ENCODE measurements around the gene CCER1. TPM values are rescaled to one million over a fixed set of nuclear protein-coding genes. Genes with fewer than 3 reads are reported as not detected.

The CCER1 gene
- total RNA-seq, 1 experiment from 2014 or later, result not detected

GRCh38 chr12:90954428-90954827 is 548 bp downstream of the CCER1 start:
- H3K56ac ChIP-seq (ENCODE audit: insufficient read length, low read depth, low read length), result no peak overlapping the region
- no peaks in the 10 kb centered on the region for H3K79me1 ChIP-seq (ENCODE audit: insufficient read depth, low read depth, low read length, poor library complexity, severe bottlenecking)
- H4K20me1 ChIP-seq (ENCODE audit: control insufficient read depth, insufficient read depth, insufficient read length), result no peaks in the 10 kb centered on the region
- no peak overlapping the region for H3K4me2 ChIP-seq (ENCODE audit: insufficient read depth, insufficient read length, low read length)
- H3K18ac ChIP-seq (ENCODE audit: insufficient read length, low read depth, low read length), result no peak overlapping the region
- H3K4me1 Mint-ChIP-seq, result peaks cover 0 to 2% of the 10 kb centered on the region in 2 experiments; a peak in 2 of 4 replicates
- no peaks in the 10 kb centered on the region for H3K9me3 ChIP-seq (ENCODE audit: control insufficient read depth, low read depth, low read length)
- H2BK20ac ChIP-seq (ENCODE audit: low read depth, low read length, poor library complexity, severe bottlenecking), result no peak overlapping the region
- H2BK120ac ChIP-seq (ENCODE audit: low read depth, low read length, poor library complexity, severe bottlenecking), result no peak overlapping the region
- no peaks in the 10 kb centered on the region; a peak in 1 of 5 replicates for H3K9me3 Mint-ChIP-seq
- H3K27ac ChIP-seq (ENCODE audit: insufficient read length, low read depth, low read length), result no peak overlapping the region
- no peaks in the 10 kb centered on the region for H3K36me3 Mint-ChIP-seq (ENCODE audit: insufficient read depth in 1 of 3, low read depth in 3 of 3)
- H3K4me3 Mint-ChIP-seq, result no peak overlapping the region
- H3K14ac ChIP-seq (ENCODE audit: insufficient read depth, low read length), result no peak overlapping the region
- H4K8ac ChIP-seq (replicated peaks; ENCODE audit: insufficient read length, low read depth, low read length), result no peak overlapping the region
- H2AK5ac ChIP-seq (ENCODE audit: insufficient read length, low read length), result no peak overlapping the region
- H3K79me2 ChIP-seq (ENCODE audit: insufficient read depth, low read length), result no peaks in the 10 kb centered on the region
- no peaks in the 10 kb centered on the region for H3K27me3 ChIP-seq (ENCODE audit: insufficient read depth, low read length)
- no peak overlapping the region for H3K4ac ChIP-seq (ENCODE audit: low read depth, low read length)
- no peak overlapping the region for H4K5ac ChIP-seq (ENCODE audit: insufficient read length, low read depth, low read length)
- H2BK15ac ChIP-seq (ENCODE audit: low read depth, low read length), result no peak overlapping the region
- WGBS (ENCODE audit: extremely low coverage, insufficient read length, low lambda C conversion rate), result no CpG with 5 or more reads among the region's 25 CpGs
- H3K23me2 ChIP-seq (ENCODE audit: insufficient read length, low read depth, low read length, poor library complexity, severe bottlenecking), result no peaks in the 10 kb centered on the region
- H3K27ac Mint-ChIP-seq, result no peak overlapping the region
- no peak overlapping the region for H2BK12ac ChIP-seq (ENCODE audit: insufficient read length, low read depth, low read length)
- no peak overlapping the region for H3T11ph ChIP-seq (ENCODE audit: low read length)
- no peak for TF ChIP-seq CTCF (conservative IDR thresholded peaks at IDR 0.05)
- no peaks in the 10 kb centered on the region for H3K4me1 ChIP-seq (ENCODE audit: insufficient read depth, low read length)
- H2AFZ ChIP-seq (ENCODE audit: low read length), result no peak overlapping the region
- no peak overlapping the region for H2BK5ac ChIP-seq (ENCODE audit: insufficient read length, low read length)
- no peak overlapping the region for H3K23ac ChIP-seq (ENCODE audit: insufficient read length, low read depth, low read length)
- DNase-seq, result no peak
- no peaks in the 10 kb centered on the region; the same call in none of the 2 replicates for H3K27me3 Mint-ChIP-seq (ENCODE audit: low read depth)
- H4K91ac ChIP-seq (ENCODE audit: insufficient read length, low read depth, low read length), result no peak overlapping the region
- H3K9ac ChIP-seq (ENCODE audit: extremely low read depth, insufficient read length, low read length), result no peak overlapping the region

Data from H9 (cell line).